Measurements from ENCODE around the gene PRKN.

The PRKN gene

DNA sequence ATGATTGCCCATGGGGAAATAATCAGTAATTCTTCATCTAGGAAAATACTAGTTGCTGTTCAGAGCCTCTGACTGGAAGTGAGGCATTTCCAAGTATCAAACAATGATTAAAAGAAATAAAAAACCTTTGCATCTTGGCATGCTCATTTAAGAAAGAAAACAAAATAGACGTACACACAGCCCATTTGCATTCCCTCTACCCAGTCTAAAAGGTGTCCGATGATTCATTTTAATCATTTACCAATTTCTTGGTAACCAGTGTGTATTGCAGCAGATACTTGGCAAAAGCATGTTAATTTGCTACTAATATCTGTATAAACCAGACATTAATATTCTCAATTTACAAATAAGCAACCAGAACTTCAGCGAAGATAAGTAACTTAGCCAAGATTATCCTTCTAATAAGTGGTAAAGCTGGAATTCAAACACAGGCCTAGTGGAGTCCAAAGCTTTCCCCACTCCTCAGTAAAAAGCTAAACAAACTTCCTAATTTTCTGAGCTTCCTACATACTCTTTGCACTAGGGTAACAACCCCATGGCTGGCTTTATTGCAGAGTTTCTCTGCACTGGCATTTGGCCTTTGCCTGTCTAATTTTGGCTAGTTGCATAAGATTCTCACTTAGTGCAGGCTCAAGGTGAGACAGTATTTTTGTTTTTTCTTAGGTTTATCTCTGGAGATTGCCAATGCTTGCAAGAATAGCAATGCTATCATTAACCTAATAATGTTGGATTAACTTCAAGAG is 338.1 kb downstream of the PRKN start:
- Histone ChIP-seq H3K27me3 (ENCODE audit: insufficient read depth, low read depth) (no peaks in the 10 kb centered on the region), H3K4me1 (ENCODE audit: low read depth, poor library complexity, severe bottlenecking) (no peaks in the 10 kb centered on the region), H3K27ac (no peak overlapping the region), H2AFZ (ENCODE audit: low read depth) (no peak overlapping the region), H3K4me2 (no peak overlapping the region), H3K4me3 (IDR thresholded peaks at IDR 0.05; ENCODE audit: insufficient read depth, low read depth, low read length) (no peak overlapping the region), H3K36me3 (ENCODE audit: insufficient read depth) (no peaks in the 10 kb centered on the region), H3K9ac (no peak overlapping the region), H4K20me1 (ENCODE audit: insufficient read depth) (no peaks in the 10 kb centered on the region), H3K79me2 (ENCODE audit: insufficient read depth, low read depth) (no peaks in the 10 kb centered on the region)
- TF ChIP-seq, protein P1, sequence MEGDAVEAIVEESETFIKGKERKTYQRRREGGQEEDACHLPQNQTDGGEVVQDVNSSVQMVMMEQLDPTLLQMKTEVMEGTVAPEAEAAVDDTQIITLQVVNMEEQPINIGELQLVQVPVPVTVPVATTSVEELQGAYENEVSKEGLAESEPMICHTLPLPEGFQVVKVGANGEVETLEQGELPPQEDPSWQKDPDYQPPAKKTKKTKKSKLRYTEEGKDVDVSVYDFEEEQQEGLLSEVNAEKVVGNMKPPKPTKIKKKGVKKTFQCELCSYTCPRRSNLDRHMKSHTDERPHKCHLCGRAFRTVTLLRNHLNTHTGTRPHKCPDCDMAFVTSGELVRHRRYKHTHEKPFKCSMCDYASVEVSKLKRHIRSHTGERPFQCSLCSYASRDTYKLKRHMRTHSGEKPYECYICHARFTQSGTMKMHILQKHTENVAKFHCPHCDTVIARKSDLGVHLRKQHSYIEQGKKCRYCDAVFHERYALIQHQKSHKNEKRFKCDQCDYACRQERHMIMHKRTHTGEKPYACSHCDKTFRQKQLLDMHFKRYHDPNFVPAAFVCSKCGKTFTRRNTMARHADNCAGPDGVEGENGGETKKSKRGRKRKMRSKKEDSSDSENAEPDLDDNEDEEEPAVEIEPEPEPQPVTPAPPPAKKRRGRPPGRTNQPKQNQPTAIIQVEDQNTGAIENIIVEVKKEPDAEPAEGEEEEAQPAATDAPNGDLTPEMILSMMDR (conservative IDR thresholded peaks at IDR 0.05; ENCODE audit: low read depth, low read length) = no peak

GRCh38 chr6:162388383-162388777 is 339.2 kb downstream of the PRKN start:
- H3K27me3 ChIP-seq (ENCODE audit: insufficient read depth, low read depth) = no peaks in the 10 kb centered on the region
- no peaks in the 10 kb centered on the region for H3K79me2 ChIP-seq (ENCODE audit: insufficient read depth, low read depth)
- H3K4me2 ChIP-seq = no peak overlapping the region
- TF ChIP-seq, protein P1 (conservative IDR thresholded peaks at IDR 0.05; ENCODE audit: low read depth, low read length) = no peak
- no peak overlapping the region for H3K27ac ChIP-seq
- H3K4me1 ChIP-seq (ENCODE audit: low read depth, poor library complexity, severe bottlenecking) = no peaks in the 10 kb centered on the region
- no peak overlapping the region for H3K4me3 ChIP-seq (IDR thresholded peaks at IDR 0.05; ENCODE audit: insufficient read depth, low read depth, low read length)
- H3K36me3 ChIP-seq (ENCODE audit: insufficient read depth) = no peaks in the 10 kb centered on the region
- no peaks in the 10 kb centered on the region for H4K20me1 ChIP-seq (ENCODE audit: insufficient read depth)
- H2AFZ ChIP-seq (ENCODE audit: low read depth) = no peak overlapping the region
- H3K9ac ChIP-seq = no peak overlapping the region

- H3K4me1 ChIP-seq (ENCODE audit: low read depth, poor library complexity, severe bottlenecking) = no peaks in the 10 kb centered on the region
- no peak overlapping the region for H3K4me2 ChIP-seq
- no peak overlapping the region for H3K27ac ChIP-seq
- TF ChIP-seq, protein P1 (conservative IDR thresholded peaks at IDR 0.05; ENCODE audit: low read depth, low read length) = no peak
- H3K9ac ChIP-seq = no peak overlapping the region
- no peaks in the 10 kb centered on the region for H4K20me1 ChIP-seq (ENCODE audit: insufficient read depth)
- H2AFZ ChIP-seq (ENCODE audit: low read depth) = no peak overlapping the region
- no peaks in the 10 kb centered on the region for H3K36me3 ChIP-seq (ENCODE audit: insufficient read depth)
- no peaks in the 10 kb centered on the region for H3K27me3 ChIP-seq (ENCODE audit: insufficient read depth, low read depth)
- H3K79me2 ChIP-seq (ENCODE audit: insufficient read depth, low read depth) = no peaks in the 10 kb centered on the region
- no peak overlapping the region for H3K4me3 ChIP-seq (IDR thresholded peaks at IDR 0.05; ENCODE audit: insufficient read depth, low read depth, low read length)
Measured at GRCh38 chr6:162387718-162388382, 339.7 kb downstream of the PRKN start.

DNA sequence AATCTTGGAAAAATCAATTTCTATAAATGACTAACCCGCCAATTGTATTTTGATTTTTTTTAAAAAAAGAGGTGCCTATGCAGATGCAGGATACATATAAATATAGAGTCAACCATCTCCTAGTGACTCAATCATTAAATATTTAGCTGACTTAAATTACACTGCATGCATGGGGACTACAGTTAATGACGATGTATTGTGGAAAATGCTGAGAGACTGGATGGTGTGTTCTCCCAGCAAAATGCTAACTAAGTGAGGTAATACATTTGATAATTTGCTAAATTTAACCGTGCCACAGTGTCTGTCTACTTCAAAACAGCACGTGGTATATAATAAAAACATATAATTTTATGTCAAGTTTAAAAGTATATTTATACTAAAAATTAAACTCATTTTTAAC is 341.6 kb downstream of the PRKN start:
- H3K36me3 ChIP-seq (ENCODE audit: insufficient read depth) = no peaks in the 10 kb centered on the region
- H3K79me2 ChIP-seq (ENCODE audit: insufficient read depth, low read depth) = no peaks in the 10 kb centered on the region
- H2AFZ ChIP-seq (ENCODE audit: low read depth) = no peak overlapping the region
- no peak overlapping the region for H3K4me3 ChIP-seq (IDR thresholded peaks at IDR 0.05; ENCODE audit: insufficient read depth, low read depth, low read length)
- H3K4me2 ChIP-seq = no peak overlapping the region
- H3K27me3 ChIP-seq (ENCODE audit: insufficient read depth, low read depth) = no peaks in the 10 kb centered on the region
- H3K9ac ChIP-seq = no peak overlapping the region
- no peak overlapping the region for H3K27ac ChIP-seq
- no peaks in the 10 kb centered on the region for H4K20me1 ChIP-seq (ENCODE audit: insufficient read depth)
- TF ChIP-seq, protein P1 (conservative IDR thresholded peaks at IDR 0.05; ENCODE audit: low read depth, low read length) = no peak
- H3K4me1 ChIP-seq (ENCODE audit: low read depth, poor library complexity, severe bottlenecking) = no peaks in the 10 kb centered on the region
